T-helper 1 cell (primary cell): ENCODE measurements around the gene AMIGO2.
"Not testable (repeated sequence)": the region's sequence is repeated elsewhere in the genome, so short reads cannot be mapped to it uniquely, and the experiment has no call there.

Experiments
- DNase-seq, 5 donors: peaks; one replicate each; pipeline ENCODE4 v3.0.0-alpha.2; 2012 to 2020

Gene AMIGO2

DNA sequence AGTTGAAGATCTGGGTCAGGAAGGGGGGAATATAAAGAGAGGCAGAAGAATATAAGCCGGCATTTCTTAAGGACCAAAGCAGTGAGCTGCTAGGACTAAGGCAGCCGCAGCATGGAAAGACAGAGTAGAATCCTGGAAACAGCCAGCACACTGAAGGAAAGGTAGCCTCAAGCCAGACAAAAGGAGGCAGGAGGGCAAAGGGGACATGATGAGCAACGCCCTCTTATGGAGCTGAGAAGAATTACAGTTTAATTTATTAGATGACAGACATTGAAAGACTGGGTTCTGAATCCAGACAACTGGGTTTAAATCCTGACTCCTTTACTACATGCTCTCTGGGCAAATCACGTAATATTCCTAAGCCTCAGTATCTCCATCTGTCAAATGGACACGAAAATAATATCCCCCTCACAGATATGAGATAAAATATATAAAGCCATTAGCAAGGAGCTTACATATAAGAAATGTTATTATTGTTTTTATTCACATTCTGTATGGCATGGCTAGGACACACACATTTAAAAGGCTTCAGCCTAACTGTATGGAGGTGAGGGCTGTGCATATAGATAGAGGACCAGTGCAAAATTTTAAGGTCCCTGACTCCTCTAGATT lies 8.4 kb downstream of the AMIGO2 start:
- peak in 1 of 5 donors; percentile 32 for DNase-seq

DNA sequence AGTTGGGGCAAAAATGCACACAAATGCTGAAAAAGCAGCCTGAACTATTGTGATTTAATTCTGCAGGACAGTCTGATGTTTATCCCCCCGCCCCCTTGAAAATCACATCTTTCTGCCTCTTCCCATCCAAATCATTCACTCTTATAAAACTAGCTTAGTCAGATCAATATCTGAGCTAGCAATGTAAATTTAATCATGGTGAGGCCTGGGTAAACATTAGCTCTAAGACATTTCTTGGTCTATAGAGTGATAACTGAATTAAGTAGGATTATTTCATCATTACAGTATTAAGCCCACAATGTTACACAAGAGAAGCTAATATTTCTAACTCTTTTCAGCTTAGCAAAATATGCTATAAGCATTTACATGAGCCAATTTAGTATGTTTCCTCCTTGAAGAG lies 9.4 kb downstream of the AMIGO2 start:
- no peak for DNase-seq

DNA sequence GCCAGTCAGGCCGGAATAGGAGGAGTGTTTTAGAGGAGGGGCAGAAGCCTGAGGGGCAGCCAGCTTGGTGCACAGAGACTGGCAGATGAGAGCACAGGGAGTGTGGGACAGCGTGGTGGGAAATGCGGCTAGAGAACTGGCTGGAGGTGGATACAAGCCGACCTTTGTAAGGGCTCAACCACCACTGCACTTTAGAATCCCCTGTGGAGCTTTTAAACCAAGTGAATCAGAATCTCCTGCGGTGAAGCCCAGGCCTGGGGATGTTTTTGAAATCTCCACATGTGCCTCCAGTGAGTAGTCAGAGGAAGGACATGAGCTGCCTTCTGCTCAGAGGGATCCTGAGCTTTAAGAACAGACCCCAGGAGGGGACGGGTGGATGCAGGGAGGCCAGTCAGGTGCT lies 11.2 kb downstream of the AMIGO2 start:
- no peak for DNase-seq

DNA sequence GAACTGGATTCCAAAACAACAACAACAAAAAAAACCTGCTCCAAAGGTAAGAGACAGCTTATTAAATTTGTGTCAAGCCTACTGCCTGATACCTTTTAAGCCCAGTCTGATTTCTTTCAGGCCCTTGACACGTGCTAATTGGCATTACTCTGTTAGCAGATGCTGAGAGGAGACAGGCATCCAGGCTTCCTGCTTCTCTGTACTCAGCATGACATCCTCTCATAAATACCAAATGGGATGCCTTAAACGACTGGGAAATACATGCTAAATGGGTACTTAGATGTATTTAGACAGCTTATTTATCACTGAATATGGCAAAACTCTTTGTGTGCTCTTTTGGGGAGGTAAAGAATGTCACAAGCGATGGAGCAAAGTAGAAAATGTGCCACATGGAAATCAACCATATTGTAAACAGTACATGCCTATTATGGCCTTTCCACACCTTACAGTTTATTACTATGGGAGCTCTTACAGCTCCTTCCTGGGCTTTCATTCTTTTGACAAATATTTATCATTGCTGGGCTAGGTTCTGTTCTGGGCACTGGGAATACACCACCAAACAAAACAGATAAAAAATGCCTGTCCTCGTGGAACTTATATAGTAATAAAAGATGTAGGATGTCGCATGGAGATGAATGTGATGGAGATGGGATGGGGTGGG lies 11.9 kb downstream of the AMIGO2 start:
- DNase-seq, result no peak

DNA sequence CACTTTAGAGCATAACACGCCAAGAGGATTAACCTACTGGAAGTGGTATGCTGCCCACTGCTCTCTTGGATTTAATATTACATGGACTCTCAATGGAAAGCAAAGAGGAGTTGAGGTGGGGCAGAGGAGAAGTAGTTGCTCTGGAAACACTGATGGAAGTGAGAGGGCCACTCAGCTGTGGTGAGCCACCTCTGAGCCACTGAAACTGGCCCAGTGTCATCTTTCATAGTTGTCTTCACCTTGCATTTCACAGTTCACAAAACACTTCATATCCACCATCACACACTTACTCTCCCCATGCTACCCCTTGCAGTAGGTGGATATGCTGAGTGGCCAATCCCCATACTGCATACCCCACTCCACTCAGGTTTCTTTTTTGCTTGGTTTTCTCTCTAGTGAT lies 12.6 kb downstream of the AMIGO2 start:
- no peak for DNase-seq

DNA sequence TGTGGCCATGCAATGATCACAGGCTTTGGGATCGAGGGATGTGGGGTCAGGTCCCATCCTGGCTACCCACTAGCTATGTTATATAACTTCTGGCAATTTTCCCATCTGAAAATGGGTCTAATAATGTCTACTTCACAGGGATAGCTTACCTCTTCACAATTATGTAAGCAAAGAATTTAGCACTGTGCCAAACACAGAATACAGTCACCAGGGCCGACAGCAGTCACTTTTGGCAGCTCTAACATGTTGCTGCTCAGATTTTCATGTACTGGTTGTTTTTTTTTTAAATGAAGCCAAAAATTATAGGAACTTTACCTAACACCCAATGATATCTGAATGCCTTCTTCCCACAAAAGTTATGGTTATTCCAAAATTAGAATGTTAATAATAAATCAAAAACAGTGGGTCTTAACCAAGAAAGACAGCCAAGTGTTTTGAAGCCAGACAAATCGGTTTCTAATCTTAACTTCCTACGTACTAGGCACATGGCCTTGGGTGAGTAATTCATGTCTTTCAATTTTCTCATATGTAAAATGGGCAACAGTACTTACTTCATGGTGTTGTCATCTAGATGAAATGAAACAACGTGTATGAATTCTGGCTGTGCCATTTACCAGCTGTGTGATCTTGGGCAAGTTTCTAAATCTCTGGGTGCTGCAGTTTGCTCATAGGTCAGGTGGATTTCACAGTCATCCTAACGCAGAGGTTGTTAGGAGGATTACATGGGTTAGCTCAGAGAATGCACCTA lies 13.3 kb downstream of the AMIGO2 start:
- peak in 1 of 5 donors; percentile 37 for DNase-seq

DNA sequence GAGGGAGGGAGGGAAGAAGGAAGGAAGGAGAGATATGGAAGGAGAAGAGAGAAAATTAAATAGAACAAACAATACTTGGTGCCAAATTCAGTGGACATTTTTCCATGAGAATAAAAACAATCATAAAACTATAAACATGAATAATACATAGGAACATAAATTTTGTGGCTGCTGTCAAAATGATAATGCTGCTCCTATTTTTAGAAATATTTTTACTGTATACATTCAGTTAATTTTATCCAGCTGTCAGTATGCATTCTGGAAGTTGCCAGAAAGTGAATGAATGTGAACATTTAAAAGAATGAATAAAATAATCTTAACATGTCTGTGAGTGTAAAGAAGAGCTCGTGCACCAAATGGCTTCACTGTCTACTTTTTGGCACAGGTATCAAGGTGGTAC lies 14.2 kb downstream of the AMIGO2 start:
- no peak for DNase-seq

DNA sequence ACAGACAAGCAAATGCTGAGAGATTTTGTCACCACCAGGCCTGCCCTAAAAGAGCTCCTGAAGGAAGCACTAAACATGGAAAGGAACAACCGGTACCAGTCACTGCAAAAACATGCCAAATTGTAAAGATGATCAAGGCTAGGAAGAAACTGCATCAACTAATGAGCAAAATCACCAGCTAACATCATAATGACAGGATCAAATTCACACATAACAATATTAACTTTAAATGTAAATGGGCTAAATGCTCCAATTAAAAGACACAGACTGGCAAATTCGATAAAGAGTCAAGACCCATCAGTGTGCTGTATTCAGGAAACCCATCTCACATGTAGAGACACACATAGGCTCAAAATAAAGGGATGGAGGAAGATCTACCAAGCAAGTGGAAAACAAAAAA lies 21.1 kb downstream of the AMIGO2 start:
- DNase-seq, result not testable (repeated sequence)

DNA sequence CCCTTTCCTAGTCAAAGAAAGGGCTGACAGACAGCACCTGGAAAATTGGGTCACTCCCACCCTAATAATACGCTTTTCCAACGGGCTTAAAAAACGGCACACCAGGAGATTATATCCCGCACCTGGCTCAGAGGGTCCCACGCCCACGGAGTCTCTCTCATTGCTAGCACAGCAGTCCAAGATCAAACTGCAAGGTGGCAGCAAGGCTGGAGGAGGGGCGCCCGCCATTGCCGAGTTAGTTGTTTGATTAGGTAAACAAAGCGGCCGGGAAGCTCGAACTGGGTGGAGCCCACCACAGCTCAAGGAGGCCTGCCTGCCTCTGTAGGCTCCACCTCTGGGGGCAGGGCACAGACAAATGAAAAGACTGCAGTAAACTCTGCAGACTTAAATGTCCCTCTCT lies 22.8 kb downstream of the AMIGO2 start:
- DNase-seq, result not testable (repeated sequence)

DNA sequence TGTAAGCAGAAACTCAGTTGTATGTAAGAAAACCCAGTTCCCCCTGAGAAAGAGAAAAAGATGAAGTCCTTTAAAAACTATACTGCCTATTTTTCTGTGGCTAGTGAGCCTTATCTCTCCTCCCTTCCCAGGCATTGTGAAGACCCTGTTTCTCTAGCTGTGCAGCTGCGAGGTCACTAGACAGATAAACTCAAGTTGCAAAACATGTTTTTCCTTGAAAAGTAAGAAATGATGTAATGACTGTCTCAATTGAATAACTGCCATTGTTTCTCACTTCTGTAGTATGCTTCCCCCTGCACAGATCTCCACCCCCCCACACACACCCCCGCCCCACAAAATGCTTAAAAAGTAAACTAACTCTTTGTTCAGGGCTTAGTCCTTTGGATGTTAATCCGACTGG lies 23.9 kb downstream of the AMIGO2 start:
- DNase-seq, result not testable (repeated sequence)

DNA sequence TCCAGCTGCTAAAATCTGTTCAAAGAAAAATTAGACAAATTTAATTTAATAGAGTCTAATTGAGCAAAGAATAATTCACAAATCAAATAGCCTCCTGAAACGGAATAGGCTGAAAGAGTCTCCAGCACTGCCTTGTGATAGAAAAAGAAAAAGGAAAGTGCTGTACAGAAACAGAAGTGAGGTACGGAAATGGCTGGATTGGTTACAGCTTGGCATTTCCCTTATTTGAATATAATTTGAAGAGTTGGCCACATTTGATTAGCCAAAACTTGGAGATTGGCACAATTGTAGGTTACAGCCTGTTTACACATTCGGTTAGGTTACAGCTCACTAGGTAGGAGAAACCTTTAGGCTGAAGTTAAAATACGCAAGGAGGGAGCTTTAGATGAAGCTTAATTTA lies 25.1 kb downstream of the AMIGO2 start:
- DNase-seq, result no peak

DNA sequence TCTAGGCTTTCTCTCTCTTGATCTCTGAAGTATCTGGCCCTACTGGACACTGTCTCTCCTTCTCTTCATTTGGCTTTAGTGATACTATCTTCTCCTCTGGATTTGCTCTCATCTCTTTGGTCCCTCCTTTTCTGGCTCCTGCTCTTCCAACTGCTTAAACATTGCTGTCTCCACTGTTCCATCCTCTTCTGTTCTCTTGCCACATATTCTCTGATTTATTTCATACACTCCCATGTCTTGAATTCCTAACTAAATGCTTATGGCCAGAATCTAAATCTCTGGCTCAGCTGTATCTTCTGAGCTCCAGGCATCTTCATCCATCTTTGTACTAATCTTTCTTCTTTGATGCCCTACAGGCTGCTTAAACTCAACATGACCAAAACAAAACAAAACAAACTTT lies 25.8 kb downstream of the AMIGO2 start:
- no peak for DNase-seq

DNA sequence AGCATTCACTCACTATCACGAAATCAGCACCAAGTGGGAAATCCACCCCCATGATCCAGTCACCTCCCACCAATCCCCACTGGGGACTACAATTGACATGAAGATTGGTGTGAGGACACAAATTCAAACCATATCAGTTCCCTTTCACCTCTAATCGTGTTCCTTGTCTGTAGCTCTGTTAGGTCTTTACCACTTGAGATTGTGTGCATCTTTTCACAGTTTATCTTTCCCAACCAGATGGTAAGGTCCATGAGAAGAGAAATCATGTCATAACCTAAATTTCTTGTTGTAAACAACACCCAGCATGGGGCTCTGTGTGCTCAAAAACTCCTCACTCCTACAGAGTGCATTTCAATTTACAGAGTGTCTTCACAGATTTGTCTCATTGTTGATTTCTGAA lies 27.5 kb downstream of the AMIGO2 start:
- DNase-seq, result no peak

DNA sequence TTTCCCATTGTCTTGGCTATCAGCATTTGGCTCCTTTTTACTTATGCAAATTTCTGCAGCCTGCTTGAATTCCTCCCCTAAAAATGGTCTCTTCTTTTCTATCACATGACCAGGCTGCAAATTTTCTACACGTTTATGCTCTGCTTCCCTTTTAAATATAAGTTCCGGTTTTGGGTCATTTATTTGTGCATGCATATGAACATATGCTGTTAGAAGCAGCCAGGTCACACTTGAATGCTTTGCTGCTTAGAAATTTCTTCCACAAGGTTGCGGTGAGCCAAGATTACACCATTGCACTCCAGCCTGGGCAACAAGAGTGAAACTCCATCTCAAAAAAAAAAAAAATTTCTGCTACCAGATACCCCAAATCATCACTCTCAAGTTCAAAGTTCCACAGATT lies 28.5 kb downstream of the AMIGO2 start:
- not testable (repeated sequence) for DNase-seq

DNA sequence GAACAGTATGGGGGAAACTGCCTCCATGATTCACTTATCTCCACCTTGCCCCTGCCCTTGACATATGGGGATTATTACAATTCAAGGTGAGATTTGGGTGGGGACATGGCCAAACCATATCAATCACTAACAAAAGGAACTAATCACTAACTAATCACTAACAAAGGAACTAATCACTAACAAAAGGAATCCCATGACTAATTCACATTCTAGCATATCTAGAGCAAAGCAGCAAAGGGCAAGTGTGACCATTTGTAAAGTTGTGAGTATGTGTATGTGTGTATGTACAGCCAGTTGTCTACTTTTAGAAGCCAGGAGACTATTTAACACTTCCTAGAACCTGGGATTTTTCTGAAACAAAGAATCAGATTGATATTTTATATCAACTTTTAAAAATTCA lies 31.2 kb downstream of the AMIGO2 start:
- no peak for DNase-seq

DNA sequence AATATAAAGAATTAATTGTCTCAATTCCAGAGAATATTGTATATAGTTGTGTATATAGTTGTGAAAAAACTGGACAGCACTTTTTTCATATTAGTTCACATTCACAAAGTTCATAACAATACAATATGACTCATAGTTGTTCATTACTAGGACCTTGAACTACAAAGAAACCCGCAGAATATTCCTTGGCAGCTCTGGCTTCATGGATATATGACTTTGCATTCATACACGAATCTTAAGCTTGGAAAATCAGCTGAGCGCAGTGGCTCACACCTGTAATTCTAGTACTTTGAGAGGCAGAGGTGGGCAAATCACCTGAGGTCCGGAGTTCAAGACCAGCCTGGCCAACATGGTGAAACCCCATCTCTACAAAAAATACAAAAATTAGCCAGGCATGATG lies 38.4 kb downstream of the AMIGO2 start:
- no peak for DNase-seq

DNA sequence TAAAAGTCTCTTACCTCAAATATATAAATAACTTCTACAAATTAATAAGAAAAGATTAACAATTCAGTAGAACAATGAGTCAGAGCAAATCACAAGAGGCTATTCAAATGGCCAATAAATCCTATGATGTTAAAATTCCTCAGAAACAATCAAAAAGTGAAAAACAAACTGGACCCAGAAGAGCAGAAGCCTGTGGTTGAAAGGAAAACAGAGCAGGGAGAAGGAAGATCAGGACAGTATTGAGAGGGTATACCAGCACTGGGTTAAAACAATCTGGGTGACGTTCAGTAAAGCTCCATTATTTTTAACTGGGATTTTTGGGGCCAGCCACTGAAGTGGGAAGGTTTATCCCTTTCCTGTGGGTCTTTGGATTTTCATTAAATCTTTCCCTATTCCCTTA lies 40.0 kb downstream of the AMIGO2 start:
- DNase-seq, result no peak

DNA sequence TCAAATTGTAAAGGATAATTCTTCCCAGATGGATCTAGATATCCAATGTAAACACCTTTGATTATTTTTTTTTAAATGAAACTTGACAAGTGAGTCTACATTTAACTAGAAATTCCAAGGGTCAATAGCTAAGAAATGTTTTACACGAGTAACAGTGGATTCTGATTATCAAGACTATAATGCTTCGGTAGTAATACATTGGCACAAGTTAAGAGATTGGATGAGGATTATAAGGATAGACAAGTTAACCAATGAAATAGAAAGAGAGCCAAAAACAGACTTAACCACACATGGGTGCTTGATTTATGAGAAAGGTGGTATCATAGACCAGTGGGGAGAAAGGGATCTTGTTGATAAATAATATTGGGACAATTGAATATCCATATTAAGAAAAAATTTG lies 40.7 kb downstream of the AMIGO2 start:
- no peak for DNase-seq

DNA sequence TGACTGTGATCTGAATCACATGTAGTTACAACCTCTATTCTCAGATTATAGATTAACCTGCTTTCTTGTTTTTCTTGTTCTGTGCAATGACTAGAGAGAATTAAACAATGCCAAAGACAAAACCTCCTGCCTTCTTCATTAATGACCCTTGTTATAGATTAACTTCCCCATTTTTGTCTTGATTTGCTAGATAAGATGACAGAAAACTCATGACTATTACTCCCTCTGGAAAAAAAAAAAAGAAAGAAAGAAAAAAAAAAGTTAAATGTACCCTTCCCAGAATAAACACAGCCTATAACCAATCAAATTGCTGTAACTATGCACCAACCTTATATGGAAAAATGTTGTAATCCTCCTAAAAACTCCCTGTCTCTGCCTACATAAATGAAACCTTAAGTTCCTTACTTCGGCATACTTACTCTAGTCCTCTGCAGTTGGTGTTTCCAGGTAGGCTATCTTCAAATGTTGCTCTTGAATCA lies 41.5 kb downstream of the AMIGO2 start:
- no peak for DNase-seq

DNA sequence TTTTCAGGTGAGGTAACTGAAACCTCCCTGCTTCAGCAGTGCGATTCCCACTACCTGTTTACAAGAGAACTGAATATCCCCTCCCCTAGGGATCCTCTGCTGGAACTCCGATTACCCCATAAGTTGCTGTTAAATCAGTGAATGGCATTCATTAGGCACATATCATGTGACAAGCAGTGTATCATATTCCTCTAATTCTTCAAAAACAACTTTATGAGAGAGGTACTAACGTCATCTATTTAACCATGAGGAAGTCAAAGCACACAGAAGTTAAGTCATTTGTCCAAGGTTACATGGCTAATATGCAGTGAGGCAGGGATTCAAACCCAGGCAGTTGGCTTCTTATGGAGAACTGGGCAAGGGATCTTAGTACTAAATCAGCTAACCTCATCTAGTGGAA lies 44.3 kb downstream of the AMIGO2 start:
- no peak for DNase-seq

DNA sequence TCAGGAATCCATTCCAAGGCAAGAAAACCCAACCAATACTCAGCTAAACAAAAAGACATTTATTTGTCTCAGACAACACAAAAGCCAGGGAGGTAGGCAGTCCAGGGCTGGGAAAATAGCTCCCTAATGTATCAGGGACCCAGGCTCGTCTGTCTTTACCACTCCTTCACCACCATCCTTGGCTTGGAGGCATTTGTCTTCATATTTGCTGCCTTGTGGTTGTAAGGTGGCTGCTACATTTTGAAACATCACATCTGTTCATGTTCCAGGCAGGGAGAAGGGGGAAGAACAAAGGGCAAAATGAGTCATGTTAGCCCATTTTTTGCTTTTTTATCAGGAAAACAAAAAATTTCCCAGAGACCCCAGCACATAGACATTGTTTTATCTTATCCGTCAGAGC lies 45.1 kb downstream of the AMIGO2 start:
- DNase-seq, result no peak

DNA sequence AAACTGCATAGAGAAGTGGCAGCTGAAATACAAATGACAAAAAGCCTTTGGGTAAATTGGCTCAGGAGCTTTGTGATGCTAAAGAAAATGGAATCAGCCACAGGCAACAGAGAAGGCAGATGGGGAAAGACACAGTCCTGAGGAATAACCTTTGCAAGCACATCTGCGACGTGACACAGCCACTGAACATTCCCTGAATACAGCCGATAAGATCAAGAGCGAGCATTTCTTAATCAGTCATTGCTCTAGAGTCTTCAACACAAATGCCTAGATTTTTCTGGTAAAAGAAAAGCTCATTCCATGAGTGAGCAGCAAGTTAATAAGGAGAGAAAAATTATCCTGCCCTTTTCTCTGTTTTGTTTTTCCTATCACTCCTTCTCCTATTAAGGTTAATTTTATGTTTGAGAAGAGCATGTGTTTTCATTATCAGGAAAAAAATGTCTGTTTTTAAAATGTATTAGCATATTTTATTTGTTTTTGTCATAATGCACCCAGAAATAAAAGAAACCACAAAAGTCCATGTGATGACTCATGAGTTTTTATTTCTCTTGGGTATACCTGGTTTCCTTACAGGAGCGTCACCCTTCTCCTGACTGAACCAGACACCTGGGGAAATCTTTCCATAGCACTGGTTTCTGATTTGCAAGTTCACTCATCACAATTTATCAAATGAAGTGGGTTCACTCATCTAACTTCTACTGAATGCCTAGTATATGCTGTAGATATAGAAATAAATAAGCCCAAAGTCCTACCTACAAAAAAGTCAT lies 45.8 kb downstream of the AMIGO2 start:
- no peak for DNase-seq

DNA sequence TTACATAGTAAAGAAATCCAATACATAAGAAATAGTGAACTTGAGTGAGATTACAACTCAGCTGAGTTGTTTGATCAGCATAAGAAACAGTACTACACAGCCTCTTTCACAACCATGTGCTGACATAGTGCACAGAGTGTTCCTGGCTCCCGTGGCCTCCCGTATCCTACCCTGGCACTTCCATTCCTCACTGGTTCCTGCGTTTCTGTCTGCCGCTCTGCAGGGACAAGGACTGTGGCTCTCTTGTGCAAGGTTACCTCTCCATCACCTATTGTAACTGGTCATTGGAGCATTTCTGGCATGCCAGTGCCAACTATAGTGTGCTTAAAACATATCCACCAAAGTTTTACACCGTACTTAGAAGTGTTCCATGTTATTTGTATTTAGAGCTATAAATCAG lies 46.7 kb downstream of the AMIGO2 start:
- DNase-seq, result no peak
